Cortex of kidney (tissue), 1 donor: ENCODE measurements around the gene ACCSL.

Source experiments
- DNase-seq: peaks from one replicate; lab custom pipeline; 2025; lab: John Stamatoyannopoulos, UW

Gene ACCSL

GRCh38 chr11:44018829-44019228 lies 29.0 kb upstream of the ACCSL start:
- no peak for DNase-seq

DNA sequence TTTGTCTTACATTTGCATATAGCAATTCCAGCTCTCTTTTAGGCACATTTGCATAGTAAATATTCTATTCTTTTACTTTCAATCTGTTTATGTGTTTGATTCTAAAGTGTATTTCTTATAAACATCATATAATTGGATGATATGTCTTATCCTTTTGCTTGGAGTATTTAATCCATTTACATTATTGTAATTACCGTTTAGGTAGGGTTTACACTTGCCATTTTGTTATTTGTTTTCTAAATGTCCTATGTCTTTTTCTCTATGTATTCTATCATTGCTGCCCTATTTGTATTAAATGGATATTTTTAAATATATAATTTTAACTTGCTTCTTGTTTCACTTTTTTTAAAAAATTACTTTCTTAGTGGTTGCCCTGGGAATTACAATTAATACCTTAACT lies 22.8 kb upstream of the ACCSL start:
- DNase-seq = no peak

GRCh38 chr11:44025727-44026126 lies 22.1 kb upstream of the ACCSL start:
- no peak for DNase-seq

- DNase-seq = no peak
Observed at GRCh38 chr11:44028401-44028800, 19.4 kb upstream of the ACCSL start.

DNA sequence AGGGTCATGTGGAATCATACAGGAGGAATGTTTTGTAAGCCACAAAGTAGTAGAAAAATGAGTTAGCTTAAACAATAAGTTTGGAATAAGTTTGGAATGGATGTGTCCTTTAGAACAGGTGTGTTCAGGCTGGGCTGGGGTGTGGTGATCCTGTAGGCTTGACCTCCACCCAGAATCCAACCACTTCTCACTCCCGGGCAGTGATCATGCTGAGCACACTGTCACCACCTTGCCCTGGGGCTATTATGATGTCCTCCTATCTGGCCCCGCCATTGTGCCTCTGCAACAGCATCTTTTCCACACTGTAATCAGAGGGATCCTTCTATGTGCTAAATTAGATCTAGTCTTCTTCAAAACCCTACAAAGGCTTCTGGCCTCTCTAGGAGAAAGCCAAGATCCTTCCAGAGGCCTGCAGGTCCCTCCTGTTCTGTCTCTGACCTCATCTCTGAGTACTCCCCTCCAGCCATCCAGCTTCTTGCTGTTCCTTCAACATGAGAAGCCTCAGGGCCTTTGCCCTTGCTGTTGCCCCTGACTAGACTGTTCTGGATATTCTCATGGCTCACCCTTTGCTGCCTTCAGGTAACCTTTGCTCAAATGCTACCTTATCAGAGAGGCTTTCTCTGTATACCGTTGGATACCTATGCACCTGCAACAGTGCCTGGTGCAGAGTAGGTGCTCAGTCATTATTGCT lies 18.8 kb upstream of the ACCSL start:
- no peak for DNase-seq

GRCh38 chr11:44029507-44029845 lies 18.3 kb upstream of the ACCSL start:
- DNase-seq = no peak

DNA sequence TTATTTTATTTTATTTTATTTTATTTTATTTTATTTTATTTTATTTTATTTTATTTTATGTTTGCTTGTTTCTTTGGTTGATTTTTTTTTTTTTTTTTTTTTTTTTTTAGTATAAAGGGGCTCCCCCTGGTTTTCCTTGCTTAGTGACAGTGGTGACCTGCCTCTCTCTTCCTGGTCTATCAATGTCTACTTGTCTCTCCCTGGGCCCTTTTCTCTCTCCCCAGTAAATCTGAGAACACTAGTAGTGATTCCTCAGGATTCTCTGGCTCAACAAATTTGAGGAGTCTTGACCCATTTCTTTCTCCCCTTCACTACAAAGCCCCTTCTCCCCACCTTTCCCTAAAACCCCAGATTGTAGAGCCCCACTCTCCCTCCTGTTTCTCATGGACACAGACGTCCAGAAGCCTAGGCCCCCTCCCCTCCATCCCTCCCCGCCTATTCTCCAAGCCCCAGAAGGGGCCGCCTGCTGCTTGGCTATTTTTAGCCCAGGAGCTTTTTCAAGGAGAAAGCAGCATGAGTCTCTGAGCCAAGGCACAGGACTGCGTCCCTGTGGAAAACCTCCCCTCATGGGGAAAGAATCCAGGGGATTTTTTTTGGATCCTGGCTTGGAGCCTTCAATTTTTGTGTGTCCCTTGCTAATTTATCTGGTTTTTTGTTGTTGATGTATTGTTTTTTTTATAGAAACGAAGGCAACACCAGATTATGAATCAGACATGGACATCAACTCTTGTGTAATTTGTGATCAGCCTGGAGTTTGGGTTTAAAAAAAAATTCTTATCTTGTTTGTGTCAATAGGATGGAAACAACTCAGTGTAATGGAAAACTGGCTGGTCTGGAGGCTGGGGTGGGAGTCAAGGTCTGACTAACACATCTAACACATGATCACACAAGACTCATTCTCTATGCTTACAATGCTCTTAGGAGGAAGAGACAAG lies 17.5 kb upstream of the ACCSL start:
- DNase-seq = no peak

GRCh38 chr11:44030996-44031395 lies 16.8 kb upstream of the ACCSL start:
- DNase-seq = no peak

DNA sequence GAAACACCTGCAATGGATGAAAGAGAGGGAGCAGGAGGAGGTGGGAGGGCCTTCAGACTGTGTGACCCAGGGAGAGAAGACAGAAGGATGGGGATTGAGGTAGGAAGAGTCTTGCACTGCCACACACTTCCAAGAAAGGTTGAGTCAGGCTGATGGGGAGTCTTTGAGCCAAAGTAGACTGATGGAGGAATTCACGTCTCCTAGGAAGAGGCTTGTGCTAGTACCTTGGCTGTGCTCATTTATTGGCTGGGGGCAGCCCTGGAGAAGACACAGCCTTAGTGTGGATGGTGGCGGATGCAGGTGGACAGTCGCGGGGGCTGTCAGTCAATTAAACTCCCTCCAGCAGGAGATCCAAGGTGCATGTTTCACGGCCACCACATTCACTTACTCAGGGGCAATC lies 16.2 kb upstream of the ACCSL start:
- no peak for DNase-seq

DNA sequence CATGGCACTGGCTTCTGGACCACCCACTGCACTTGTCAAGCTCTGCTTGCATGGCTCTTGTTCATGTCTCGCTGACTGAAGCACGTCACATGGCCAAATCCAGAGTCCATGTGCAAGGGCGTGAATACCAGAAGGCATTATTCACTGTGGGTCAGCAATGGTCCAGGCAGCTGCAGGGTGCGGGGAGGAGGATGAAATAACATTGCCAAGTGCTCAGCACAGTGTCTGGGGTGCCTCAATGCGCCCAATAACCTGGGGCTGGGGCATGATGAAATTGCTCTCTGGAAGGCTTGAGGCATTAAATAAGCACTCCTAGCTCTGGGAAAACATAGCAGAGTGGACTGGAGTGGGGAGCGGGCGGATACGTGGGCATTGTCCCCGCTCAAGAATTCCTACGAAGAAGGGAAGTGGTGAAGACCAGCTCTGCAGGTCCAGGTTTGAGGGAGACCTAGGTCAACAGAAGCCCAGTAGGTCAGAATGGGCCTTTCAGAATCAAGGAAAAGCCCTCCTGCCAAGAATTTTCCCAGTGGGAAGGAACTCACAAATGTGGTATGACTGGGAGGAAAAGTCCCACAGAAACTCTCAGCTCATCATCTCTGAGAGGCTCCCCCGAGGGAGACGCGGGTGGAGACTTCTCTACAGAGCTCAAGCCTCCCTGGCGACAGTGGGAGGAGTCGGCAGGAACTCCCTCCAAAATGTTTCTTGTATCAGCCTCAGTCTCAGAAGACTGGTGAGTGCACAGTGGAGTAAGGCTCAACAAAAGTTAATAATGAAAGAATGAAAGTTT lies 15.3 kb upstream of the ACCSL start:
- no peak for DNase-seq

DNA sequence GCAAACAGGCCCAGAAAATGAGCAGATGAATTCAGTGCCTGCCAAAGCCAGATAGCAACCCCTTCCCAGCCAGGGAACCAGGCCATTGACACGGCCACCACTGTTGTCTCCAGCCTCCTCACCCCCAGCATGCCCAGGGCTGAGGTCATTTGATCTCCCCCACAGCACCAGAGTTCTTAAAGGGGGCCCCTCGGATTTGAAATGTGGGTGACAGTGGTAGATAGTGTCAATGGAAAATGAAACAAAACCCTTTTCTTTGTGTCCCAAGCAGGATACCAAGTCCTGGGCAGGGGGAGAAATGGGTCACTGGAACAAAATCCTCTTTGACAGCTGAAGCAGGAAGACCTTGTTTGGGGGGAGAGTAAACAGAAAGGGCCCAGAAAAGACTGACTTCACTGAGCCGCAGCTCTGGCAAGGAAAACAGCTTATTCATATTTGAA lies 14.3 kb upstream of the ACCSL start:
- DNase-seq = no peak

DNA sequence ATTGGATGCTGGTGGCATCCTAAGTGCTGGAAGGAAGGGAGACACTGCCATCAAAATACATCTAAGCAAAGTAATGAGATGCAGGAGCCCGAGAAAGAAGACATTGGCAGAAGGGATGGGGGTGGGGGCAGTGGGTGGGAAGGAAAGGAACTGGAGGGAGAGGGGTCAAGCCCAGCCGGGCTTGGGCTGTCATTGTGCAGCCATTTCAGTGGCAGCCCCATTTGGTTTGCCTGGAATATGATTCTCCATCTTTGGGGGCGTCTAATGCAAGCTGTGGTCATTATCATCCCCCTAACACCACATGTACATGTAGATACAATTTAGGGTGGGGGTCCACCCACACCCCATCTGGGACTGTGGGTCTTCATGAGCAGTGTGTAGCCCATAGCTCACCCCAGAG lies 13.9 kb upstream of the ACCSL start:
- DNase-seq = no peak

GRCh38 chr11:44034639-44035038 lies 13.1 kb upstream of the ACCSL start:
- no peak for DNase-seq

GRCh38 chr11:44036811-44037657 lies 10.7 kb upstream of the ACCSL start:
- DNase-seq = no peak

DNA sequence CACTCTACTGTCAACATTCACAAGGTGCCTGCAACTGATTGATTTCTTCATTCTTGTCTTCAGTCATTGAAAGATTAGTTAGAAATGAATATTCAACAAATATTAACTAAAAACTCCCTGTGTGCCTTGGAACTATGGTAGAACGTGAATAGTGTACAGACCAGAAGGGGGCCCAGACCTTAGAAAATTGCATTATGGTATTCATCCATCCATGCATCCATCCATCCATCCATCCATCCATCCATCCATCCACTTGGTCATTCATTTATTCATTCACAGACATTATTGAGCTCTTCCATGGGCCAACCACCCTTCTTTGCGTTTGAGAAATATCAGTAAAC lies 10.2 kb upstream of the ACCSL start:
- DNase-seq = no peak

DNA sequence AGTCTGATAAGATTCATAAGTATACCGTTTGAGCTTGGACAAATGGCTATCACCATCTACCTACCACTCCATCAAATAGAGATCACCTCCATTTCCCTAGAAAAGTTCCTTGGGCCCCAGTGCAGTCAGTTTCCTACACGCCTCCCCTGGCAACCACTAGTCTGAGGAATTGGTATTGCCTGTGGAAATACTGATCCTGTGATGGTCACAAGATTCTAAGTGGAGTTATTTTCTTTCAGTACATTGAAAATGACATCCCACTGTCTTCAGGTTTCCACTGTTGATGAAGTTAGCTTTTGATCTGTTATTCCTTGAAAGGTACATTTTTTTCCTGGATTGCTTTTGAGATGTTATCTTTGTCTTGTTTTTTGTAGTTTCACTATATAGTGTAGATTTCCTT lies 4.6 kb upstream of the ACCSL start:
- DNase-seq = no peak

- DNase-seq = no peak
Observed at GRCh38 chr11:44046182-44046581, 1.6 kb upstream of the ACCSL start.

GRCh38 chr11:44047298-44047697 lies 483 bp upstream of the ACCSL start:
- DNase-seq = no peak

GRCh38 chr11:44049832-44050231 lies 2.1 kb downstream of the ACCSL start:
- no peak for DNase-seq

GRCh38 chr11:44051171-44051570 lies 3.4 kb downstream of the ACCSL start:
- DNase-seq = no peak

- no peak for DNase-seq
Observed at GRCh38 chr11:44057340-44057739, 9.6 kb downstream of the ACCSL start.

DNA sequence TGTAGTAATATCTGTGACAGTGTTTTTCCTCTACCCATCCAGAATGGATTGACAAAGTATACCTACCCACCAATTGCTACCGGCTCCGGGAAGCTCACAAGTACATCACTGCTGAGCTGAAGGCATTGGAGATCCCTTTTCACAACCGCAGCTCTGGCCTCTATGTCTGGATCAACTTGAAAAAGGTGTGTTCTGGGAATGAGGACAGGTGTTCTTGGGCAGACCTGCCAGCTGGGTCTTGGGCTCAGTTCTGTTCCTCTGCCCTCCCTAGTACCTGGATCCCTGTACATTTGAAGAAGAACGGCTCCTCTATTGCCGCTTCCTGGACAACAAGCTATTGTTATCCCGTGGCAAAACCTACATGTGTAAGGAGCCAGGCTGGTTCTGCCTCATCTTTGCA lies 10.5 kb downstream of the ACCSL start:
- no peak for DNase-seq
